HCT116 (cell line): ENCODE data around the gene C1QB. TPM values are rescaled to one million over a fixed set of nuclear protein-coding genes. Genes with fewer than 3 reads are reported as not detected.

Experiments used
- ATAC-seq: fragments of 200-7000 bp; cut with Tn5 transposase; 2 replicates; pipeline ENCODE4 v1.9.1; 2020; ENCODE audit warnings: mild to moderate bottlenecking, moderate library complexity
- BruUV-seq: library from RNA; stranded (reverse); fragments of 400-500 nt; replicated peaks from 2 replicates; lab custom pipeline; 2021; lab: Mats Ljungman, UMichigan
- CTCF ChIA-PET: fragments of 300-600 bp; sonication (Branson Sonifier 250); formaldehyde crosslinking; loops from one replicate; lab custom pipeline; 2021; ENCODE audit warnings: antibody characterized with exemption; lab: Charles Lee
- POLR2A ChIA-PET: fragments of 300-600, 350-600 bp; sonication (Branson Sonifier 250); formaldehyde crosslinking; loops from one replicate; lab custom pipeline; 2021; ENCODE audit warnings: antibody characterized with exemption; lab: Charles Lee
- RAD21 ChIA-PET, 2 experiments: fragments of 300-600 bp; sonication (Branson Sonifier 250); formaldehyde crosslinking; loops; one replicate each; lab custom pipeline; 2023; ENCODE audit warnings: low total read pairs in 2 of 2; ENCODE audit not compliant: uncharacterized antibody in 2 of 2, unreplicated experiment in 2 of 2, low non-redundant PET in 1 of 2; lab: Charles Lee
- DNase-seq: peaks from one replicate; pipeline ENCODE4 v3.0.0-alpha.2; 2010; ENCODE audit warnings: low read depth, low spot score
- H2AFZ ChIP-seq: fragments of 200-600 bp; shearing (Covaris generic), sonication (generic); 2 replicates; pipeline ENCODE4 v1.6.1; 2017; ENCODE audit warnings: low read depth, mixed run types, mixed read lengths, antibody characterized with exemption, low read length; ENCODE audit not compliant: poor library complexity, severe bottlenecking
- H3K27ac ChIP-seq: 2 replicates; pipeline ENCODE4 v1.5.1; 2012; ENCODE audit warnings: low read depth, low read length
- H3K27me3 ChIP-seq: fragments of 200-600 bp; sonication (generic); 2 replicates; pipeline ENCODE4 v1.6.1; 2016; ENCODE audit warnings: mixed run types, low read length, mixed read lengths; ENCODE audit not compliant: insufficient read depth
- H3K36me3 ChIP-seq, 2 experiments: fragments of 200-500 bp in 1 of 2; fragments of 200-600 bp in 1 of 2; sonication (Bioruptor generic) in 1 of 2; sonication (generic) in 1 of 2; 2 replicates each; pipeline versions ENCODE4 v1.5.1 to v1.6.1; 2014 to 2016; ENCODE audit warnings: low read length in 2 of 2, inconsistent platforms in 1 of 2, mixed read lengths in 1 of 2, mixed run types in 1 of 2; ENCODE audit not compliant: insufficient read depth in 2 of 2, control insufficient read depth in 1 of 2
- H3K4me1 ChIP-seq, 2 experiments: fragments of 200-600 bp in 1 of 2; sonication (generic) in 1 of 2; 2 replicates each; pipeline versions ENCODE4 v1.5.1 to v1.6.1; 2012 to 2017; ENCODE audit warnings: low read length in 2 of 2, inconsistent platforms in 1 of 2, mild to moderate bottlenecking in 1 of 2, mixed read lengths in 1 of 2, mixed run types in 1 of 2, moderate library complexity in 1 of 2; ENCODE audit not compliant: insufficient read depth in 2 of 2, control insufficient read depth in 1 of 2
- H3K4me2 ChIP-seq: fragments of 200-600 bp; sonication (generic); 2 replicates; pipeline ENCODE4 v1.6.1; 2017; ENCODE audit warnings: mixed run types, low read length, mixed read lengths
- H3K4me3 ChIP-seq, 2 experiments: fragments of 200-600 bp in 1 of 2; sonication (generic) in 1 of 2; replicated peaks in 1 of 2; 2 replicates each; pipeline ENCODE4 v1.5.1; 2011 to 2016; ENCODE audit warnings: low read length in 2 of 2, control low read depth in 1 of 2, low read depth in 1 of 2, mild to moderate bottlenecking in 1 of 2, mixed read lengths in 1 of 2, mixed run types in 1 of 2
- H3K79me2 ChIP-seq: fragments of 200-600 bp; sonication (generic); 2 replicates; pipeline ENCODE4 v1.6.1; 2017; ENCODE audit warnings: mild to moderate bottlenecking, mixed run types, low read length, moderate library complexity, mixed read lengths; ENCODE audit not compliant: insufficient read depth
- H3K9ac ChIP-seq: fragments of 200-600 bp; sonication (generic); 2 replicates; pipeline ENCODE4 v1.6.1; 2016; ENCODE audit warnings: low read length, mixed read lengths
- H3K9me2 ChIP-seq: fragments of 200-600 bp; sonication (generic), shearing (Covaris generic); 2 replicates; pipeline ENCODE4 v1.6.1; 2017; ENCODE audit warnings: mixed run types, mild to moderate bottlenecking, moderate library complexity; ENCODE audit not compliant: insufficient read depth
- H3K9me3 ChIP-seq, 2 experiments: fragments of 200-500 bp in 1 of 2; fragments of 200-600 bp in 1 of 2; sonication (Bioruptor generic) in 1 of 2; sonication (generic) in 1 of 2; 2 replicates each; pipeline ENCODE4 v1.6.1; 2014 to 2017; ENCODE audit warnings: low read length in 2 of 2, mixed read lengths in 2 of 2, inconsistent platforms in 1 of 2, low read depth in 1 of 2, mild to moderate bottlenecking in 1 of 2, mixed run types in 1 of 2, moderate library complexity in 1 of 2; ENCODE audit not compliant: control insufficient read depth in 1 of 2, insufficient read depth in 1 of 2
- H4K20me1 ChIP-seq: fragments of 200-600 bp; sonication (generic), shearing (Covaris generic); 2 replicates; pipeline ENCODE4 v1.6.1; 2017; ENCODE audit warnings: mixed run types, mild to moderate bottlenecking, moderate library complexity; ENCODE audit not compliant: insufficient read depth
- CBX3 ChIP-seq: IDR thresholded peaks from 2 replicates; pipeline ENCODE4 v1.6.1; 2012; ENCODE audit warnings: low read depth
- EGR1 ChIP-seq: IDR thresholded peaks from 2 replicates; pipeline ENCODE4 v1.6.1; 2012; ENCODE audit warnings: low read depth
- EZH2phosphoT487 ChIP-seq: fragments of 200-600 bp; IDR thresholded peaks from 2 replicates; pipeline ENCODE4 v1.6.1; 2018; ENCODE audit warnings: antibody characterized with exemption, borderline replicate concordance
- JUND ChIP-seq: IDR thresholded peaks from 2 replicates; pipeline ENCODE4 v1.6.1; 2012
- POLR2A ChIP-seq: IDR thresholded peaks from 2 replicates; pipeline ENCODE4 v1.7.0; 2011; ENCODE audit warnings: borderline replicate concordance; ENCODE audit not compliant: insufficient read depth, insufficient read length; ENCODE audit errors: extremely low read depth
- RAD21 ChIP-seq: IDR thresholded peaks from 2 replicates; pipeline ENCODE4 v1.6.1; 2012; ENCODE audit warnings: low read depth, mild to moderate bottlenecking
- intact Hi-C: fragments of 100-400 bp; cut with micrococcal nuclease; formaldehyde crosslinking; loops from 2 replicates; pipeline ENCODE4 v1.10.0; 2022
- total RNA-seq: library from RNA; stranded (reverse); gene quantifications from one replicate; pipeline ENCODE4 v1.2.1, GENCODE V29; 2021; ENCODE audit not compliant: unreplicated experiment
- TF ChIP-seq, protein P1 (sequence below): IDR thresholded peaks from 2 replicates; pipeline ENCODE4 v1.6.1; 2012
- TF ChIP-seq, protein P2 (sequence below), 3 experiments: fragments of 200-600 bp in 1 of 3; sonication (generic) in 1 of 3; IDR thresholded peaks in 2 of 3; conservative IDR thresholded peaks in 1 of 3; 2 replicates each; pipeline ENCODE4 v1.5.1; 2012 to 2017; ENCODE audit warnings: low read depth in 2 of 3, low read length in 2 of 3, antibody characterized with exemption in 1 of 3, borderline replicate concordance in 1 of 3, control low read depth in 1 of 3, mild to moderate bottlenecking in 1 of 3, mixed read lengths in 1 of 3, mixed run types in 1 of 3, moderate library complexity in 1 of 3; ENCODE audit not compliant: insufficient read depth in 1 of 3
- TF ChIP-seq, protein P3 (sequence below): IDR thresholded peaks from 2 replicates; pipeline ENCODE4 v1.6.1; 2012
- TF ChIP-seq, protein P4 (sequence below): IDR thresholded peaks from 2 replicates; pipeline ENCODE4 v1.6.1; 2012; ENCODE audit warnings: low read depth

C1QB gene
- total RNA-seq, 1 experiment from 2014 or later: 0.32 TPM

DNA sequence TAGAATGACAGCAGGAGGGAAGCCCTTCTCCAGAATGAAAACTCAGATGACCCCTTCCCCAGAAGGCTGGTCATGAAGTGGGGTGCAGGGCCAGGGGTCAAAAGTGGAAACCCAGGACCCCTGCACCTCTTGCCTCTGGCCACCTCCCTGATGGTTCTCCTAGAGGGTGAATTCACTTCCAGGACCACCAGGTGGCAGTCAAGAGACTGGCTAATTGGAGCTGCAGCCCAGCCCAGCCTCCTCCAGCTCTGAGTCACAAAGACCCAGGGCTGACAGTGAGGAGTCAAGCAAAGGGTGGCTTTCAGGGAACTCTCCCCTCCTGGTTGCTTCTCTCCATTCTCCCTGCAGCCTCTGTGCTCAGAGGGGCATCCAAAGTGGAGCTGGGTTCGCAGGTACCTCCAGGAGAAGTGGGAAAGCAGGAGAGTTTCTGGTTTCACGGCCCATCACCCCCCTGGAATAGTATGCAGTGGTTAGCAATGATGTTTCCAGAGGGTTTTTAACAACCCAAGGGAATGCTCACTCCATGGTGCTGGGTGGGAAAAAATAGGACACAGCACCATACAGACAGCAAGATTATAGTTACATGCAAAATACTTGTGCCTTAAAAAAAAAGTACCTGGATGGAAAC lies 51.5 kb downstream of the C1QB start:
- ATAC-seq: peak; percentile 99
- intact Hi-C loops: loop anchor here (1.0 kb wide), 4 partner anchors 30 to 226 kb away; no protein-coding TSS in a partner anchor
- no TSS peak for BruUV-seq
- TF ChIP-seq EGR1 (no peak), EZH2phosphoT487 (no peak), JUND (no peak), POLR2A (no peak), RAD21 (peak; percentile 93), CBX3 (no peak)
- TF ChIP-seq, protein P1, sequence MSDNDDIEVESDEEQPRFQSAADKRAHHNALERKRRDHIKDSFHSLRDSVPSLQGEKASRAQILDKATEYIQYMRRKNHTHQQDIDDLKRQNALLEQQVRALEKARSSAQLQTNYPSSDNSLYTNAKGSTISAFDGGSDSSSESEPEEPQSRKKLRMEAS: no peak
- TF ChIP-seq, protein P2, sequence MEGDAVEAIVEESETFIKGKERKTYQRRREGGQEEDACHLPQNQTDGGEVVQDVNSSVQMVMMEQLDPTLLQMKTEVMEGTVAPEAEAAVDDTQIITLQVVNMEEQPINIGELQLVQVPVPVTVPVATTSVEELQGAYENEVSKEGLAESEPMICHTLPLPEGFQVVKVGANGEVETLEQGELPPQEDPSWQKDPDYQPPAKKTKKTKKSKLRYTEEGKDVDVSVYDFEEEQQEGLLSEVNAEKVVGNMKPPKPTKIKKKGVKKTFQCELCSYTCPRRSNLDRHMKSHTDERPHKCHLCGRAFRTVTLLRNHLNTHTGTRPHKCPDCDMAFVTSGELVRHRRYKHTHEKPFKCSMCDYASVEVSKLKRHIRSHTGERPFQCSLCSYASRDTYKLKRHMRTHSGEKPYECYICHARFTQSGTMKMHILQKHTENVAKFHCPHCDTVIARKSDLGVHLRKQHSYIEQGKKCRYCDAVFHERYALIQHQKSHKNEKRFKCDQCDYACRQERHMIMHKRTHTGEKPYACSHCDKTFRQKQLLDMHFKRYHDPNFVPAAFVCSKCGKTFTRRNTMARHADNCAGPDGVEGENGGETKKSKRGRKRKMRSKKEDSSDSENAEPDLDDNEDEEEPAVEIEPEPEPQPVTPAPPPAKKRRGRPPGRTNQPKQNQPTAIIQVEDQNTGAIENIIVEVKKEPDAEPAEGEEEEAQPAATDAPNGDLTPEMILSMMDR (IDR thresholded peaks at IDR 0.05 in 2 of 3, conservative IDR thresholded peaks at IDR 0.05 in 1 of 3; ENCODE audit: borderline replicate concordance in 1 of 3, insufficient read depth in 1 of 3, low read depth in 2 of 3, low read length in 2 of 3): peak; percentile 84 to 94 (median 89)
- TF ChIP-seq, protein P3, sequence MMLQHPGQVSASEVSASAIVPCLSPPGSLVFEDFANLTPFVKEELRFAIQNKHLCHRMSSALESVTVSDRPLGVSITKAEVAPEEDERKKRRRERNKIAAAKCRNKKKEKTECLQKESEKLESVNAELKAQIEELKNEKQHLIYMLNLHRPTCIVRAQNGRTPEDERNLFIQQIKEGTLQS: no peak
- TF ChIP-seq, protein P4, sequence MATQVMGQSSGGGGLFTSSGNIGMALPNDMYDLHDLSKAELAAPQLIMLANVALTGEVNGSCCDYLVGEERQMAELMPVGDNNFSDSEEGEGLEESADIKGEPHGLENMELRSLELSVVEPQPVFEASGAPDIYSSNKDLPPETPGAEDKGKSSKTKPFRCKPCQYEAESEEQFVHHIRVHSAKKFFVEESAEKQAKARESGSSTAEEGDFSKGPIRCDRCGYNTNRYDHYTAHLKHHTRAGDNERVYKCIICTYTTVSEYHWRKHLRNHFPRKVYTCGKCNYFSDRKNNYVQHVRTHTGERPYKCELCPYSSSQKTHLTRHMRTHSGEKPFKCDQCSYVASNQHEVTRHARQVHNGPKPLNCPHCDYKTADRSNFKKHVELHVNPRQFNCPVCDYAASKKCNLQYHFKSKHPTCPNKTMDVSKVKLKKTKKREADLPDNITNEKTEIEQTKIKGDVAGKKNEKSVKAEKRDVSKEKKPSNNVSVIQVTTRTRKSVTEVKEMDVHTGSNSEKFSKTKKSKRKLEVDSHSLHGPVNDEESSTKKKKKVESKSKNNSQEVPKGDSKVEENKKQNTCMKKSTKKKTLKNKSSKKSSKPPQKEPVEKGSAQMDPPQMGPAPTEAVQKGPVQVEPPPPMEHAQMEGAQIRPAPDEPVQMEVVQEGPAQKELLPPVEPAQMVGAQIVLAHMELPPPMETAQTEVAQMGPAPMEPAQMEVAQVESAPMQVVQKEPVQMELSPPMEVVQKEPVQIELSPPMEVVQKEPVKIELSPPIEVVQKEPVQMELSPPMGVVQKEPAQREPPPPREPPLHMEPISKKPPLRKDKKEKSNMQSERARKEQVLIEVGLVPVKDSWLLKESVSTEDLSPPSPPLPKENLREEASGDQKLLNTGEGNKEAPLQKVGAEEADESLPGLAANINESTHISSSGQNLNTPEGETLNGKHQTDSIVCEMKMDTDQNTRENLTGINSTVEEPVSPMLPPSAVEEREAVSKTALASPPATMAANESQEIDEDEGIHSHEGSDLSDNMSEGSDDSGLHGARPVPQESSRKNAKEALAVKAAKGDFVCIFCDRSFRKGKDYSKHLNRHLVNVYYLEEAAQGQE: no peak
- TF ChIP-seq, all 23 proteins: peak for 2
- DNase-seq: peak; percentile 60
- Histone ChIP-seq H3K36me3 (no peaks in the 10 kb centered on the region), H2AFZ (no peak overlapping the region), H3K9ac (no peak overlapping the region), H3K27ac (no peak overlapping the region), H3K4me1 (peaks cover 0 to 14% of the 10 kb centered on the region in 2 experiments; a peak in 3 of 4 replicates), H4K20me1 (no peaks in the 10 kb centered on the region), H3K4me3 (no peak overlapping the region), H3K79me2 (no peaks in the 10 kb centered on the region), H3K9me3 (no peaks in the 10 kb centered on the region), H3K9me2 (no peaks in the 10 kb centered on the region), H3K27me3 (no peaks in the 10 kb centered on the region), H3K4me2 (peak overlapping the region; percentile 26)
- POLR2A ChIA-PET: interaction anchor here (1.0 kb wide), 2 partner anchors 9 to 157 kb away, joined by 3 to 8 read pairs; no protein-coding TSS in a partner anchor
- RAD21 ChIA-PET: interaction anchor here (0.8 to 2.0 kb wide), 5 partner anchors 157 to 226 kb away, joined by 3 to 20 read pairs (median 6); no protein-coding TSS in a partner anchor
- CTCF ChIA-PET: interaction anchor here (0.8 to 4.0 kb wide), 23 partner anchors 9 to 260 kb away, joined by 3 to 83 read pairs (median 5); no protein-coding TSS in a partner anchor
